WTC11 (cell line): ENCODE measurements around the gene KCNIP4. TPM values are rescaled to one million over a fixed set of nuclear protein-coding genes. Genes with fewer than 3 reads are reported as not detected.

Source experiments
- ATAC-seq: fragments of 200-7000 bp; cut with Tn5 transposase; 2 replicates; pipeline ENCODE4 v1.10.0; 2021; ENCODE audit warnings: mild to moderate bottlenecking, moderate library complexity
- CTCF ChIA-PET: fragments of 300-600 bp; sonication (Branson Sonifier 250); formaldehyde crosslinking; loops from one replicate; lab custom pipeline; 2021; ENCODE audit warnings: antibody characterized with exemption; lab: Charles Lee
- POLR2A ChIA-PET: fragments of 350-600 bp; sonication (Branson Sonifier 250); formaldehyde crosslinking; loops from one replicate; lab custom pipeline; 2021; ENCODE audit warnings: antibody characterized with exemption; lab: Charles Lee
- DNase-seq: peaks from one replicate; pipeline ENCODE4 v3.0.0; 2021; ENCODE audit warnings: low spot score
- H3K27ac Mint-ChIP-seq: 2 replicates; pipeline ENCODE4 v1.8.0; 2021; ENCODE audit warnings: mixed read lengths
- H3K27me3 Mint-ChIP-seq: 2 replicates; pipeline ENCODE4 v1.8.0; 2021; ENCODE audit warnings: low read depth, mild to moderate bottlenecking, moderate library complexity, mixed read lengths
- H3K36me3 Mint-ChIP-seq: 2 replicates; pipeline ENCODE4 v1.8.0; 2021; ENCODE audit warnings: mixed read lengths
- H3K4me1 Mint-ChIP-seq: 2 replicates; pipeline ENCODE4 v1.8.0; 2022; ENCODE audit warnings: mixed read lengths
- H3K4me3 Mint-ChIP-seq: 2 replicates; pipeline ENCODE4 v1.8.0; 2021; ENCODE audit warnings: mild to moderate bottlenecking, moderate library complexity, mixed read lengths
- H3K9me3 Mint-ChIP-seq: 2 replicates; pipeline ENCODE4 v1.8.0; 2021; ENCODE audit warnings: mixed read lengths
- AFF4 ChIP-seq: sonication (generic); formaldehyde crosslinking; IDR thresholded peaks from 2 replicates; pipeline ENCODE4 v1.8.1; 2023; ENCODE audit warnings: mild to moderate bottlenecking, missing genetic modification reagents, borderline replicate concordance
- ATF3 ChIP-seq: sonication (generic); formaldehyde crosslinking; conservative IDR thresholded peaks from 2 replicates; pipeline ENCODE4 v1.8.1; 2022; ENCODE audit warnings: mild to moderate bottlenecking, missing genetic modification reagents
- CDX4 ChIP-seq: fragments of 250-450 bp; sonication (Bioruptor Pico); IDR thresholded peaks from 2 replicates; pipeline ENCODE4 v1.9.0; 2021; ENCODE audit warnings: moderate library complexity, mild to moderate bottlenecking, inconsistent platforms, borderline replicate concordance
- CREB1 ChIP-seq: sonication (generic); formaldehyde crosslinking; IDR thresholded peaks from 2 replicates; pipeline ENCODE4 v1.8.0; 2023; ENCODE audit warnings: mild to moderate bottlenecking, missing genetic modification reagents
- E2F1 ChIP-seq: sonication (generic); formaldehyde crosslinking; IDR thresholded peaks from 2 replicates; pipeline ENCODE4 v1.8.0; 2022; ENCODE audit warnings: mild to moderate bottlenecking, missing genetic modification reagents
- ESRRA ChIP-seq: sonication (generic); formaldehyde crosslinking; IDR thresholded peaks from 2 replicates; pipeline ENCODE4 v1.8.1; 2022; ENCODE audit warnings: mild to moderate bottlenecking, missing genetic modification reagents, borderline replicate concordance
- FOXK1 ChIP-seq: sonication (generic); formaldehyde crosslinking; IDR thresholded peaks from 2 replicates; pipeline ENCODE4 v1.8.0; 2022; ENCODE audit warnings: mild to moderate bottlenecking, moderate library complexity, missing genetic modification reagents
- MYBL2 ChIP-seq: sonication (generic); formaldehyde crosslinking; IDR thresholded peaks from 2 replicates; pipeline ENCODE4 v1.8.1; 2023; ENCODE audit warnings: mild to moderate bottlenecking, moderate library complexity, missing genetic modification reagents
- NFYB ChIP-seq: sonication (generic); formaldehyde crosslinking; conservative IDR thresholded peaks from 2 replicates; pipeline ENCODE4 v1.8.0; 2022; ENCODE audit warnings: low read depth, missing genetic modification reagents
- NR3C1 ChIP-seq: sonication (generic); formaldehyde crosslinking; conservative IDR thresholded peaks from 2 replicates; pipeline ENCODE4 v1.8.1; 2023; ENCODE audit warnings: low read depth, mild to moderate bottlenecking, missing genetic modification reagents
- PRRX2 ChIP-seq: fragments of 250-450 bp; sonication (Bioruptor Pico); IDR thresholded peaks from 2 replicates; pipeline ENCODE4 v1.8.0; 2021; ENCODE audit warnings: mild to moderate bottlenecking
- TEAD1 ChIP-seq: sonication (generic); formaldehyde crosslinking; IDR thresholded peaks from 2 replicates; pipeline ENCODE4 v1.8.0; 2022; ENCODE audit warnings: mild to moderate bottlenecking, missing genetic modification reagents
- TEAD4 ChIP-seq: sonication (generic); formaldehyde crosslinking; IDR thresholded peaks from 2 replicates; pipeline ENCODE4 v1.8.0; 2022; ENCODE audit warnings: mild to moderate bottlenecking, missing genetic modification reagents
- ZMAT4 ChIP-seq: fragments of 250-450 bp; sonication (Bioruptor Pico); IDR thresholded peaks from 2 replicates; pipeline ENCODE4 v1.9.0; 2021; ENCODE audit warnings: mild to moderate bottlenecking
- ZNF138 ChIP-seq: sonication (generic); formaldehyde crosslinking; conservative IDR thresholded peaks from 2 replicates; pipeline ENCODE4 v1.8.1; 2022; ENCODE audit warnings: mild to moderate bottlenecking, moderate library complexity, missing genetic modification reagents
- ZNF281 ChIP-seq: sonication (generic); formaldehyde crosslinking; IDR thresholded peaks from 2 replicates; pipeline ENCODE4 v1.8.0; 2023; ENCODE audit warnings: mild to moderate bottlenecking, missing genetic modification reagents
- ZNF317 ChIP-seq: sonication (generic); formaldehyde crosslinking; IDR thresholded peaks from 2 replicates; pipeline ENCODE4 v1.8.1; 2023; ENCODE audit warnings: low read depth, mild to moderate bottlenecking, moderate library complexity, missing genetic modification reagents, borderline replicate concordance
- ZNF396 ChIP-seq: fragments of 250-450 bp; sonication (Bioruptor Pico); IDR thresholded peaks from 2 replicates; pipeline ENCODE4 v1.8.0; 2021; ENCODE audit warnings: mild to moderate bottlenecking, moderate library complexity, borderline replicate concordance
- ZNF416 ChIP-seq: fragments of 250-450 bp; sonication (Bioruptor Pico); IDR thresholded peaks from 2 replicates; pipeline ENCODE4 v1.9.0; 2021; ENCODE audit warnings: mild to moderate bottlenecking, inconsistent platforms
- ZNF425 ChIP-seq: fragments of 250-450 bp; sonication (Bioruptor Pico); conservative IDR thresholded peaks from 2 replicates; pipeline ENCODE4 v1.9.0; 2021; ENCODE audit warnings: mild to moderate bottlenecking
- ZNF671 ChIP-seq: fragments of 250-450 bp; sonication (Bioruptor Pico); IDR thresholded peaks from 2 replicates; pipeline ENCODE4 v1.8.0; 2021; ENCODE audit warnings: mild to moderate bottlenecking
- total RNA-seq: library from RNA; stranded (reverse); gene quantifications from 3 replicates; pipeline ENCODE4 v1.2.3, GENCODE V29; 2021

KCNIP4 gene
- total RNA-seq, 1 experiment from 2014 or later = not detected

GRCh38 chr4:21815651-21816377 is 132.8 kb downstream of the KCNIP4 start (continued):
- TF ChIP-seq E2F1 (CRISPR knock-in tag) (no peak), FOXK1 (no peak)

- Mint-ChIP-seq H3K9me3 (peaks cover 55% of the 10 kb centered on the region), H3K27me3 (no peaks in the 10 kb centered on the region), H3K36me3 (peaks cover 12% of the 10 kb centered on the region), H3K4me3 (no peak overlapping the region), H3K27ac (no peak overlapping the region), H3K4me1 (no peaks in the 10 kb centered on the region)
- TF ChIP-seq PRRX2 (CRISPR knock-in tag) (no peak), TEAD4 (CRISPR knock-in tag) (no peak), ZNF416 (CRISPR knock-in tag) (no peak), ZNF138 (CRISPR knock-in tag) (no peak), CREB1 (CRISPR knock-in tag) (no peak), MYBL2 (no peak), TEAD1 (CRISPR knock-in tag) (no peak), ZNF425 (CRISPR knock-in tag) (no peak), ZMAT4 (CRISPR knock-in tag) (no peak), ATF3 (no peak), ESRRA (CRISPR knock-in tag) (no peak), NR3C1 (no peak), AFF4 (CRISPR knock-in tag) (no peak), ZNF396 (no peak), ZNF317 (CRISPR knock-in tag) (no peak), E2F1 (CRISPR knock-in tag) (no peak), ZNF281 (no peak), ZNF671 (CRISPR knock-in tag) (no peak), NFYB (CRISPR knock-in tag) (no peak), CDX4 (no peak)
- POLR2A ChIA-PET = no interaction called here
- CTCF ChIA-PET = interaction anchor here (1.2 kb wide), 1 partner anchor 22 kb away, joined by 5 read pairs; no protein-coding TSS in a partner anchor
- no peak for ATAC-seq
- DNase-seq = no peak
These were observed 137.0 kb downstream of the KCNIP4 start for GRCh38 chr4:21811565-21811964.
